ENCODE results near the gene LINC00237. TPM values are rescaled to one million over a fixed set of nuclear protein-coding genes. Genes with fewer than 3 reads are reported as not detected.

The LINC00237 gene
- total RNA-seq, 1 experiment from 2014 or later, result 1.5 TPM

DNA sequence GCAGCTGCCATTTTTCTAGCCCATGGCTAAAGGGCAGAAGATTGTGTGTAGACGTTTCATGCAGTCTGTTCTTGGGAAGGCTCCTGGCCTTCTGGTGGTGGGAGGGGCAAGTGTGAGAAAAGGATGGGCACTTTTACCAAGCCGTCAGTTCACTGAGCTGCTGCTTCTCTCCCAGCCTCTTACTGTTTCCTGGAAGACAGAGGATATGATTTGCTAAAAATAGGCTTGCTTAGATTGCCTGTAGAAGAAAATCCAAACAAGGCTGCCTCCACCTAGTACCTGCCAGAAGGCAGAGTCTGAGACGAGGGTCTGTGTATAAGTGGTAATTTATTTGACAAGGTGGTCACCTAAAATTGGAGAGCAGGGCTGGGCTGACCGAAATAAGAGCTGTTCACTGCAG is 27.2 kb upstream of the LINC00237 start:
- Histone ChIP-seq H3K27me3 (replicated peaks; ENCODE audit: control insufficient read depth, insufficient read depth, low read length) (no peaks in the 10 kb centered on the region), H3K36me3 (ENCODE audit: control insufficient read depth, insufficient read depth, low read length) (no peaks in the 10 kb centered on the region), H3K4me3 (ENCODE audit: low read depth, low read length) (no peak overlapping the region), H3K9me3 (no peaks in the 10 kb centered on the region), H3K4me1 (peaks cover 10% of the 10 kb centered on the region)
- BruUV-seq (replicated peaks), result no TSS peak
- peaks cover 15% of the 10 kb centered on the region for H3K4me1 Mint-ChIP-seq (ENCODE audit: low read depth, unreplicated experiment)
- CTCF ChIA-PET, result no interaction called here
- no peak overlapping the region for H3K4me3 Mint-ChIP-seq (ENCODE audit: unreplicated experiment)
- DNase-seq, result no peak
- no peak overlapping the region for H3K27ac Mint-ChIP-seq (ENCODE audit: unreplicated experiment)
- no peaks in the 10 kb centered on the region for H3K27me3 Mint-ChIP-seq (ENCODE audit: insufficient read depth, unreplicated experiment)
- peaks cover 11% of the 10 kb centered on the region for H3K36me3 Mint-ChIP-seq (ENCODE audit: insufficient read depth, unreplicated experiment)
- TF ChIP-seq, protein P1, sequence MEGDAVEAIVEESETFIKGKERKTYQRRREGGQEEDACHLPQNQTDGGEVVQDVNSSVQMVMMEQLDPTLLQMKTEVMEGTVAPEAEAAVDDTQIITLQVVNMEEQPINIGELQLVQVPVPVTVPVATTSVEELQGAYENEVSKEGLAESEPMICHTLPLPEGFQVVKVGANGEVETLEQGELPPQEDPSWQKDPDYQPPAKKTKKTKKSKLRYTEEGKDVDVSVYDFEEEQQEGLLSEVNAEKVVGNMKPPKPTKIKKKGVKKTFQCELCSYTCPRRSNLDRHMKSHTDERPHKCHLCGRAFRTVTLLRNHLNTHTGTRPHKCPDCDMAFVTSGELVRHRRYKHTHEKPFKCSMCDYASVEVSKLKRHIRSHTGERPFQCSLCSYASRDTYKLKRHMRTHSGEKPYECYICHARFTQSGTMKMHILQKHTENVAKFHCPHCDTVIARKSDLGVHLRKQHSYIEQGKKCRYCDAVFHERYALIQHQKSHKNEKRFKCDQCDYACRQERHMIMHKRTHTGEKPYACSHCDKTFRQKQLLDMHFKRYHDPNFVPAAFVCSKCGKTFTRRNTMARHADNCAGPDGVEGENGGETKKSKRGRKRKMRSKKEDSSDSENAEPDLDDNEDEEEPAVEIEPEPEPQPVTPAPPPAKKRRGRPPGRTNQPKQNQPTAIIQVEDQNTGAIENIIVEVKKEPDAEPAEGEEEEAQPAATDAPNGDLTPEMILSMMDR (IDR thresholded peaks at IDR 0.05; ENCODE audit: insufficient read depth in 1 of 2, low read depth in 1 of 2, low read length in 1 of 2, severe bottlenecking in 1 of 2, unreplicated experiment in 1 of 2), result no peak
- intact Hi-C loops (cut with micrococcal nuclease; ENCODE audit: unreplicated experiment), result loop anchor here (10.0 kb wide), 1 partner anchor 51 kb away; no protein-coding TSS in a partner anchor
- POLR2A ChIA-PET, result no interaction called here
- no peaks in the 10 kb centered on the region for H3K9me3 Mint-ChIP-seq (ENCODE audit: unreplicated experiment)

DNA sequence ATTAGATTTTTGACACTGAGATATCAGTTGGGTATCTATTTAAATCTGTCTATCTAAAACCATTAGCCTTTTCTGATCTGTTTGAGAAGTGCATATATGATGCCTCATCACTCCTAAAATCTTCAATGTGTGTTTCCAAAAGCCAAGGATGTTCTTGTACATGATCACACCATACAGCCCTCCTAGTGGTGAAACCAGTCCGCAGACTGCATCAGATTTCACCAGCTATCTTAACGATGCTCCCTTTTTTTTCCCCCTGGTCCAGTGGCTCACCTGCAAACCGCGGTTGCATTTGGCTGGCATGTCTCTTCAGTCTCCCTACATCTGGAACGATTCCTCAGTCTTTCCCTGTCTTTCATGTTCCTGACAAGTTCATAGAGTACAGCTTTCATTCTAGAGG is 23.7 kb upstream of the LINC00237 start:
- peaks cover 17% of the 10 kb centered on the region for H3K4me1 Mint-ChIP-seq (ENCODE audit: low read depth, unreplicated experiment)
- Histone ChIP-seq H3K4me1 (peaks cover 3% of the 10 kb centered on the region), H3K4me3 (ENCODE audit: low read depth, low read length) (no peak overlapping the region), H3K27me3 (replicated peaks; ENCODE audit: control insufficient read depth, insufficient read depth, low read length) (no peaks in the 10 kb centered on the region), H3K36me3 (ENCODE audit: control insufficient read depth, insufficient read depth, low read length) (no peaks in the 10 kb centered on the region), H3K9me3 (no peaks in the 10 kb centered on the region)
- ChIA-PET POLR2A (no interaction called here), CTCF (no interaction called here)
- TF ChIP-seq, protein P1 (IDR thresholded peaks at IDR 0.05; ENCODE audit: insufficient read depth in 1 of 2, low read depth in 1 of 2, low read length in 1 of 2, severe bottlenecking in 1 of 2, unreplicated experiment in 1 of 2), result no peak
- no peaks in the 10 kb centered on the region for H3K9me3 Mint-ChIP-seq (ENCODE audit: unreplicated experiment)
- intact Hi-C loops (cut with micrococcal nuclease; ENCODE audit: unreplicated experiment), result loop anchor here (10.0 kb wide), 1 partner anchor 55 kb away; no protein-coding TSS in a partner anchor
- DNase-seq, result no peak
- BruUV-seq (replicated peaks), result no TSS peak
- H3K36me3 Mint-ChIP-seq (ENCODE audit: insufficient read depth, unreplicated experiment), result peaks cover 11% of the 10 kb centered on the region
- no peaks in the 10 kb centered on the region for H3K27me3 Mint-ChIP-seq (ENCODE audit: insufficient read depth, unreplicated experiment)
- no peak overlapping the region for H3K4me3 Mint-ChIP-seq (ENCODE audit: unreplicated experiment)
- H3K27ac Mint-ChIP-seq (ENCODE audit: unreplicated experiment), result no peak overlapping the region

- H3K36me3 ChIP-seq (ENCODE audit: control insufficient read depth, insufficient read depth, low read length), result no peaks in the 10 kb centered on the region
- Mint-ChIP-seq H3K4me1 (ENCODE audit: low read depth, unreplicated experiment) (peaks cover 9% of the 10 kb centered on the region), H3K36me3 (ENCODE audit: insufficient read depth, unreplicated experiment) (peaks cover 6% of the 10 kb centered on the region), H3K4me3 (ENCODE audit: unreplicated experiment) (peak overlapping the region; percentile 84), H3K27ac (ENCODE audit: unreplicated experiment) (no peak overlapping the region), H3K9me3 (ENCODE audit: unreplicated experiment) (no peaks in the 10 kb centered on the region), H3K27me3 (ENCODE audit: insufficient read depth, unreplicated experiment) (no peaks in the 10 kb centered on the region)
- ChIA-PET CTCF (interaction anchor here (1.6 to 2.1 kb wide), 2 partner anchors 267 to 290 kb away, joined by 5 to 6 read pairs; no protein-coding TSS in a partner anchor), POLR2A (interaction anchor here (1.7 kb wide), 1 partner anchor 8 kb away, joined by 7 read pairs; no protein-coding TSS in a partner anchor)
- DNase-seq, result no peak
- H3K27me3 ChIP-seq (replicated peaks; ENCODE audit: control insufficient read depth, insufficient read depth, low read length), result no peaks in the 10 kb centered on the region
- intact Hi-C loops (cut with micrococcal nuclease; ENCODE audit: unreplicated experiment), result no loop called here
- no peaks in the 10 kb centered on the region for H3K4me1 ChIP-seq
- peak overlapping the region; percentile 97 for H3K4me3 ChIP-seq (ENCODE audit: low read depth, low read length)
- BruUV-seq (replicated peaks), result no TSS peak
- no peaks in the 10 kb centered on the region for H3K9me3 ChIP-seq
- TF ChIP-seq, protein P1 (IDR thresholded peaks at IDR 0.05; ENCODE audit: insufficient read depth in 1 of 2, low read depth in 1 of 2, low read length in 1 of 2, severe bottlenecking in 1 of 2, unreplicated experiment in 1 of 2), result no peak
Measured at GRCh38 chr20:21127201-21127981, 21.2 kb upstream of the LINC00237 start.

Measured in Caco-2 (cell line).